ENCODE data around the gene MAPRE3. TPM values are rescaled to one million over a fixed set of nuclear protein-coding genes. Genes with fewer than 3 reads are reported as not detected.

The MAPRE3 gene
- total RNA-seq, 1 experiment from 2014 or later = 9.7 TPM

- DNase-seq (ENCODE audit: low spot score) = no peak
These were observed 20.2 kb upstream of the MAPRE3 start for GRCh38 chr2:26950246-26950645.

- no peak for DNase-seq (ENCODE audit: low spot score)
These were observed 19.2 kb upstream of the MAPRE3 start for GRCh38 chr2:26951236-26951635.

GRCh38 chr2:26952374-26952773, 18.1 kb upstream of the MAPRE3 start:
- DNase-seq (ENCODE audit: low spot score) = no peak

- no peak for DNase-seq (ENCODE audit: low spot score)
These were observed 16.3 kb upstream of the MAPRE3 start for GRCh38 chr2:26954135-26954534.

GRCh38 chr2:26957041-26957440, 13.4 kb upstream of the MAPRE3 start:
- no peak for DNase-seq (ENCODE audit: low spot score)

GRCh38 chr2:26957534-26957933, 12.9 kb upstream of the MAPRE3 start:
- no peak for DNase-seq (ENCODE audit: low spot score)

- no peak for DNase-seq (ENCODE audit: low spot score)
These were observed 11.1 kb upstream of the MAPRE3 start for GRCh38 chr2:26959331-26959730.

- DNase-seq (ENCODE audit: low spot score) = no peak
These were observed 5.8 kb upstream of the MAPRE3 start for GRCh38 chr2:26964446-26965130.

GRCh38 chr2:26968001-26968400, 2.4 kb upstream of the MAPRE3 start:
- peak; percentile 77 for DNase-seq (ENCODE audit: low spot score)

- no peak for DNase-seq (ENCODE audit: low spot score)
These were observed 1.2 kb upstream of the MAPRE3 start for GRCh38 chr2:26969077-26969844.

- DNase-seq (ENCODE audit: low spot score) = no peak
These were observed 641 bp downstream of the MAPRE3 start for GRCh38 chr2:26970928-26971627.

- DNase-seq (ENCODE audit: low spot score) = no peak
These were observed 1.7 kb downstream of the MAPRE3 start for GRCh38 chr2:26971911-26972786.

GRCh38 chr2:26974352-26974751, 3.9 kb downstream of the MAPRE3 start:
- no peak for DNase-seq (ENCODE audit: low spot score)

GRCh38 chr2:26975102-26975501, 4.7 kb downstream of the MAPRE3 start:
- no peak for DNase-seq (ENCODE audit: low spot score)

GRCh38 chr2:26975656-26976055, 5.2 kb downstream of the MAPRE3 start:
- no peak for DNase-seq (ENCODE audit: low spot score)

- DNase-seq (ENCODE audit: low spot score) = no peak
These were observed 5.8 kb downstream of the MAPRE3 start for GRCh38 chr2:26976237-26976636.

GRCh38 chr2:26977012-26977411, 6.6 kb downstream of the MAPRE3 start:
- DNase-seq (ENCODE audit: low spot score) = no peak

GRCh38 chr2:26978061-26978596, 7.7 kb downstream of the MAPRE3 start:
- DNase-seq (ENCODE audit: low spot score) = no peak

- no peak for DNase-seq (ENCODE audit: low spot score)
These were observed 9.3 kb downstream of the MAPRE3 start for GRCh38 chr2:26979741-26980140.

- no peak for DNase-seq (ENCODE audit: low spot score)
These were observed 10.5 kb downstream of the MAPRE3 start for GRCh38 chr2:26980971-26981370.

- peak; percentile 43 for DNase-seq (ENCODE audit: low spot score)
These were observed 11.8 kb downstream of the MAPRE3 start for GRCh38 chr2:26982102-26982742.
